ENCODE results near the gene SUSD4.

The SUSD4 gene

DNA sequence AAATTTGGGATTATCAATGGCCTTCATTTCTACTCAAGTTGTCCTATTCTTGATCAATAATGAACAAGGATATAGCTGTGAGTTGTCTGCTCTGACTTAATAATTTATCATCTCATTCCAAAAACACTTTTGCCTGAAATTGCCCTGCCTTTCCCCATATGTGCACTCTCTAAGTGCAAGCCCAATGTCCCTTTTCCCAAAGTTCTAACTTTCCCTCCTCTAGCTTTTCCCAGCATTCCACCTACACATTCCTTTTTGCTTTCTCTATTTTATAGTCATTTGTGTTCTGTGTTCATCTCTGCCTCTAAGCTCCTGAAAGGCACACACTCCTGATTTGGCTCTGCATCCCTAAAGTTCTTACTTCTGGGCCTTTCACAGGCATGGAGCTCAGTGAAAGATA is 34.7 kb downstream of the SUSD4 start:
- no peak for DNase-seq (ENCODE audit: low read depth, low spot score)
- no peak overlapping the region for H3K4me3 ChIP-seq (ENCODE audit: low read depth, low read length)
- CTCF ChIA-PET, result no interaction called here
- TF ChIP-seq, protein P1, sequence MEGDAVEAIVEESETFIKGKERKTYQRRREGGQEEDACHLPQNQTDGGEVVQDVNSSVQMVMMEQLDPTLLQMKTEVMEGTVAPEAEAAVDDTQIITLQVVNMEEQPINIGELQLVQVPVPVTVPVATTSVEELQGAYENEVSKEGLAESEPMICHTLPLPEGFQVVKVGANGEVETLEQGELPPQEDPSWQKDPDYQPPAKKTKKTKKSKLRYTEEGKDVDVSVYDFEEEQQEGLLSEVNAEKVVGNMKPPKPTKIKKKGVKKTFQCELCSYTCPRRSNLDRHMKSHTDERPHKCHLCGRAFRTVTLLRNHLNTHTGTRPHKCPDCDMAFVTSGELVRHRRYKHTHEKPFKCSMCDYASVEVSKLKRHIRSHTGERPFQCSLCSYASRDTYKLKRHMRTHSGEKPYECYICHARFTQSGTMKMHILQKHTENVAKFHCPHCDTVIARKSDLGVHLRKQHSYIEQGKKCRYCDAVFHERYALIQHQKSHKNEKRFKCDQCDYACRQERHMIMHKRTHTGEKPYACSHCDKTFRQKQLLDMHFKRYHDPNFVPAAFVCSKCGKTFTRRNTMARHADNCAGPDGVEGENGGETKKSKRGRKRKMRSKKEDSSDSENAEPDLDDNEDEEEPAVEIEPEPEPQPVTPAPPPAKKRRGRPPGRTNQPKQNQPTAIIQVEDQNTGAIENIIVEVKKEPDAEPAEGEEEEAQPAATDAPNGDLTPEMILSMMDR (IDR thresholded peaks at IDR 0.05; ENCODE audit: insufficient read depth, low read length, missing control alignments), result no peak
- POLR2A ChIA-PET, result no interaction called here

DNA sequence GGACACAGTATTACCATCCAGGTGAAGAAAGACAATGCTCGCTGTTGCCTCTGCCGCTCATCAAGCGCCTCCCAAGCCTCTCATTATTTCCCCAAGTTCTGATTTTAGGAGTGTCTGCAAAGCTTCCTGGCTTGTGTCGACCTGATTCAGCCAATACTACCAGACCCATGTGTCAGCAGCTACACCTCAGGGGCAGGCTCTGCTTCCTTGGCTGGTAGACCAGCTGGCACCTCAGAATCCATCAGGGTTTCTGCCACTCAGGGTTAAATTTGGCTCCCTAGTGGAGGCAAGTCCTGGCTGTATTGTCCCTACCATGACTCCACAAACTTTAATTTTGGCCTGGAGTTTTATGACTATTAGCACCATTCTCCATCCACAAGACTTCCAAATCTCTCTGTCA is 35.4 kb downstream of the SUSD4 start:
- TF ChIP-seq, protein P1 (IDR thresholded peaks at IDR 0.05; ENCODE audit: insufficient read depth, low read length, missing control alignments), result no peak
- no peak overlapping the region for H3K4me3 ChIP-seq (ENCODE audit: low read depth, low read length)
- no peak for DNase-seq (ENCODE audit: low read depth, low spot score)
- ChIA-PET CTCF (no interaction called here), POLR2A (no interaction called here)

DNA sequence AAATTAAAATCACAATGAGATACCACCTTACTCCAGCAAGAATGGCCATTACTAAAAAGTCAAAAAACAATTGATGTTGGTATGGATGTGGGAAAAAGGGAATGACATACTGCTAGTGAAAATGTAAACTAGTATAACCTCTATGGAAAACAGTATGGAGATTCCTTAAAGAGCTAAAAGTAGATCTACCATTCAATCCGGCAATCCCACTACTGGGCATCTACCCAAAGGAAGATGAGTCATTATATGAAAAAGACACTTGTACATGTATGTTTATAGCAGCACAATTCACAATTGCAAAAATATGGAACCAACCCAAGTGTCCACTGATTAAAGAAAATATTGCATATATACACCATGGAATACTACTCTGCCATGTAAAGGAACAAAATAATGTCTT is 37.2 kb downstream of the SUSD4 start:
- no peak for DNase-seq (ENCODE audit: low read depth, low spot score)

DNA sequence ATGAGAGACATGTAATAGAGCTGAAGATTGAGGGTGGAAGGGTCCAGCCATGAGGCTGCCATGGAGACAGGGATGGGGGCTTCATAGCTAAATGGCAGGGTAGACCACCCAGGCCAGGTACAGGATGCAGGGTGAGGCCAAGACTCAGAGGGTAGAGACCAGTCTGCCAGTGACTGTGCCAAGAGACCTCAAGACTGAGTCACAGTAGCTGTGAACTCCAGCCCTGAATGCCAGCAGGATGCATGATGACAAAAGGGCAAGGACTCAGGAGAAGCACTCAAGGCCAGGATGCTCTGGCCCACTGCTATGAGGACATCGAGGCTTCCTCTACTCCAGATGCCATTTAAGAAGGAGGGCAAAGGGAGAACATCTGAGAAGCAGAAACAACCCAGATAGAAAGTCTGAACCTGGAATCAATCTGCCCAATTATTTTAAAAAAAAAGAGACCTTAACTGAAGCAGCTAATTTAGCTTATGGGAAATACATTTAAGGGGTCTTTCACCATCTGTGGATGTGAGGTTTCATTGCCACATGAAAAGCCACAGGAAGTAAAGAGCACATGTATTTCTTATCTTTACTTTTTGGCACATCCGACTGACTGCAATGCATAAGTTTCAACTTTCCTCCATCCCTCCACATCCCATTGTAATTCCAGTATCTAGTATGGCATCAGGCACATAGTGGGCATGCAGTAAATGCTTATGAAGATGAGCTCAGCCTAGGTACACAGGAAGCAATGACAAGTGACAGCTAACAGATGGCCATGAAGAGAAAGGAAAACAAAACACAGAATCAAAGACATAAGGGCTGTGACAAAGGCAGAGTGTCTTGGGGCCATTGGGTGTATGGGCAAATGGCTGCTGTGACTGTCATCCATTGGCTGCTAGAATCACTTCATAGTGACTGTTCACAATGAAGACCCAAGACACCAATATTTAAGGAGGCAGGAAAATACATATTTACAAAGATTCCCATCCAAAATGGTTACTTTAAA is 40.2 kb downstream of the SUSD4 start:
- ChIA-PET CTCF (interaction anchor here (1.1 kb wide), 1 partner anchor 20 kb away, joined by 3 read pairs; no protein-coding TSS in a partner anchor), POLR2A (no interaction called here)
- TF ChIP-seq, protein P1 (IDR thresholded peaks at IDR 0.05; ENCODE audit: insufficient read depth, low read length, missing control alignments), result no peak
- DNase-seq (ENCODE audit: low read depth, low spot score), result no peak
- H3K4me3 ChIP-seq (ENCODE audit: low read depth, low read length), result no peak overlapping the region

More for the DNA sequence above, 37.2 kb downstream of the SUSD4 start:
- TF ChIP-seq, protein P1 (IDR thresholded peaks at IDR 0.05; ENCODE audit: insufficient read depth, low read length, missing control alignments), result no peak
- no peak overlapping the region for H3K4me3 ChIP-seq (ENCODE audit: low read depth, low read length)
- ChIA-PET CTCF (no interaction called here), POLR2A (no interaction called here)

DNA sequence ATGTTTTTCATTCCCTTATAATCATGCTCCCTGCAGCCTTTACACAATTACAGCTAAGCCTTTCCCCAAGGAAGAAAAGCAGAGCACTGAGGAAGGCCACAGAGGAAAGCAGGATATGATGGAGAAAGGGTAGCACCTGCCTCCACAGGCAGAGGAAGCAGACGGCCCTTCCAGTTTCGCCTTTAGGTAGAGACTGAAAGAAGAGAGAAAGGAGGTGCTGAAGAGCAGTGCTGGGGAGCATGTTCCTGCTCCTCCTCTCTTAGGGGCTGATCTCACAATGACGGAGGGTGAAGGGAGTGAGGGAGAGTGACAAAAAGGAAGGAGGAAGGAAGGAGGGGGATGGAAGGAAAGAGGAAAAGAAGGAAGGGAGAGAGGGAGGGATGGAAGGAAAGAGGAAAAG is 41.1 kb downstream of the SUSD4 start:
- DNase-seq (ENCODE audit: low read depth, low spot score), result no peak
- H3K4me3 ChIP-seq (ENCODE audit: low read depth, low read length), result no peak overlapping the region
- ChIA-PET POLR2A (no interaction called here), CTCF (interaction anchor here (1.1 kb wide), 1 partner anchor 21 kb away, joined by 3 read pairs; no protein-coding TSS in a partner anchor)
- TF ChIP-seq, protein P1 (IDR thresholded peaks at IDR 0.05; ENCODE audit: insufficient read depth, low read length, missing control alignments), result no peak

DNA sequence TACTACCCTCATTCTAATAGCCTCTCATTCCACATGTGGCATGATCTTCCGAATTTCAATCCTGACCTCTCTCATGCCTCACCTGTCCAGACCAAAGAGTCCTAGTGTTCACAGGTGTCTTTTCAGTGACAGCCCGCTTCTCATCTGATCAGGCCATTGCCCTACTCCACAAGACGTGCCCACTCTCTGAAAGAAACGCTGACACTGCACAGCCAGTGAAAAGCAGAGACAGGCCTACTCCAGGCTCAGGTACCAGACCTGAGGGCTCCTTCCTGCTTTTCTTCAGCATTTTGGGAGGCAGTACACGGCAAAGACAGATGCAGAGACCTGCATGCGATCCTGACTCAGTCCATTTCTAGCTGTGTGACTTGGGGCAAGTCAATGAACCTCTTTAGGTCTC is 43.0 kb downstream of the SUSD4 start:
- ChIA-PET CTCF (no interaction called here), POLR2A (no interaction called here)
- TF ChIP-seq, protein P1 (IDR thresholded peaks at IDR 0.05; ENCODE audit: insufficient read depth, low read length, missing control alignments), result no peak
- H3K4me3 ChIP-seq (ENCODE audit: low read depth, low read length), result no peak overlapping the region
- no peak for DNase-seq (ENCODE audit: low read depth, low spot score)

Measured in AG04449 (cell line).